GM12875 (cell line): Measurements from ENCODE around the gene ZIC2.
A peak's percentile ranks its signal among the peaks of the same experiment; 100 is the strongest.

Source experiments
- H3K4me3 ChIP-seq: one replicate; pipeline ENCODE4 v1.5.1; 2011; ENCODE audit warnings: low read depth, low read length, control low read depth
- TF ChIP-seq, protein P1 (sequence below): IDR thresholded peaks from 2 replicates; pipeline ENCODE4 v1.5.1; 2011; ENCODE audit warnings: low read depth, mild to moderate bottlenecking, control low read depth, inconsistent platforms, low read length, moderate library complexity, borderline replicate concordance; ENCODE audit not compliant: insufficient read depth

The ZIC2 gene

DNA sequence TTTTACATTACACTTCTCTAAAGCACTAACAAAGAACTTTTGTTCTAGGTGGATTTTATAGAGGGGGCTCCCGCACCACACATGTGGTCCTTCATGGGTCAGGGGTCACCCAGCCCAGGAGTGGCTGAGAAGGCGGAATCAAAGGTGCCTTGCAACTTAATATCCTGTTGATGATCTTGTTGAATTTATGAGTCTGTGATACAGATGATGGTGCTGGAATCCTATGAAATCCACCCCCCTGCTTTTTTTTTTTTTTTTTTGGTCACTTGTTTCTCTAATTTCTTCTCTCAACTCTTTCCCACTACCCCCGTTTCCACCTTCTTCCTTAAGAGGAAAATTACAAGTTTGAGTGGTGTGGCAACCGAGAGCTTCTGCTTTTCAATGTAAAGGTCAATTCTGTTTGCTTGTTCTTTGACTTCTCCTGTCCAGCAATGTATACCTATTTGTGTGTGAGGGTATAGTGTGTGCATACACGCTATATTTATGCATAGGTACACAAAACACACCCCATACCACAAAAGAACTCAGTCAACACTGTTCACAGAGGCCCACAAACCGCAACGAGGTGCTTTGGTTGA lies 4.2 kb upstream of the ZIC2 start:
- TF ChIP-seq, protein P1, sequence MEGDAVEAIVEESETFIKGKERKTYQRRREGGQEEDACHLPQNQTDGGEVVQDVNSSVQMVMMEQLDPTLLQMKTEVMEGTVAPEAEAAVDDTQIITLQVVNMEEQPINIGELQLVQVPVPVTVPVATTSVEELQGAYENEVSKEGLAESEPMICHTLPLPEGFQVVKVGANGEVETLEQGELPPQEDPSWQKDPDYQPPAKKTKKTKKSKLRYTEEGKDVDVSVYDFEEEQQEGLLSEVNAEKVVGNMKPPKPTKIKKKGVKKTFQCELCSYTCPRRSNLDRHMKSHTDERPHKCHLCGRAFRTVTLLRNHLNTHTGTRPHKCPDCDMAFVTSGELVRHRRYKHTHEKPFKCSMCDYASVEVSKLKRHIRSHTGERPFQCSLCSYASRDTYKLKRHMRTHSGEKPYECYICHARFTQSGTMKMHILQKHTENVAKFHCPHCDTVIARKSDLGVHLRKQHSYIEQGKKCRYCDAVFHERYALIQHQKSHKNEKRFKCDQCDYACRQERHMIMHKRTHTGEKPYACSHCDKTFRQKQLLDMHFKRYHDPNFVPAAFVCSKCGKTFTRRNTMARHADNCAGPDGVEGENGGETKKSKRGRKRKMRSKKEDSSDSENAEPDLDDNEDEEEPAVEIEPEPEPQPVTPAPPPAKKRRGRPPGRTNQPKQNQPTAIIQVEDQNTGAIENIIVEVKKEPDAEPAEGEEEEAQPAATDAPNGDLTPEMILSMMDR, result no peak
- H3K4me3 ChIP-seq, result no peak overlapping the region

DNA sequence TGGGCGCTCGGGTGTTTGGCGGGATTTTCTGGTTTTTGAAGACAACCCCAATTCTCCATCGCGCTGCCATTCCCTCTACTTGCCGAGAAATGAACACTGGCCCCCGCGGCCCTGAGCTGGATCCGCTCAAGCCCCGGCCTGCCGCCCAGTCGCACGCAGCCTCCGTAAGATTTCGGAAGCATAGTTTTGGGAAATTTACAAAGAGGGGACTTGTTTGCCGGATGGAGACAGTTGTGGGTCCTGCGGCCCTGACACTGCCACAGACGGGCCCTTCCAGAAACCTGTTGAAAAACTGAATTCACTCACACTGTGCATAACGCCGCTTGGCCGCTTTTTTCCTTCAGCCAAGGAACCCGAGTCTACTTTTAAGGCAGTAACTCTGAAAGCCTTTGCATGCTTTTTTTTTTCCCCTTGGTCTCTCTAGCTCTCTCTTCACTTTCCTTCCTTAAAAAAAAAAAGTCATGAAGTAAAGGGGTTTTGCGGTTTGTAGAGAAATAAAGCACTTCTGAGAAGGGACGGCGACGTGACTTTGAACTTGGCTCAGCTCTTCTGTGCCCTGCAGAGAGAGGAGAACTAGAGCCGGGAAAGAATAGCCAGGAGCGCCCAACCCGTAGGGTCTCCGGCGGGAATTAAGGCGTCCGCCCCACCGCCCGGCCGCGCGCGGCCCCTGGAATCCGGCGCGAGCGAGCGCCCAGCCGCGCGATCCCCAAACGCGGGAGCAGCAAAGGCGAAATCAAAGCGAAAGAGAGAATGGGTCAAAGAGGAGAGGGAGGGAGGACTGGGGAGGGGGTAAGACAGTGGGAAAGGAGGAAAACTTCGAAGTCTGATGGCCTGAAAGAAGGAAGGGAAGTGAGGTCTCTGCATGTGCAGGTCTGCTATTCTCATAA lies 3.4 kb upstream of the ZIC2 start:
- no peak overlapping the region for H3K4me3 ChIP-seq
- TF ChIP-seq, protein P1, result no peak

DNA sequence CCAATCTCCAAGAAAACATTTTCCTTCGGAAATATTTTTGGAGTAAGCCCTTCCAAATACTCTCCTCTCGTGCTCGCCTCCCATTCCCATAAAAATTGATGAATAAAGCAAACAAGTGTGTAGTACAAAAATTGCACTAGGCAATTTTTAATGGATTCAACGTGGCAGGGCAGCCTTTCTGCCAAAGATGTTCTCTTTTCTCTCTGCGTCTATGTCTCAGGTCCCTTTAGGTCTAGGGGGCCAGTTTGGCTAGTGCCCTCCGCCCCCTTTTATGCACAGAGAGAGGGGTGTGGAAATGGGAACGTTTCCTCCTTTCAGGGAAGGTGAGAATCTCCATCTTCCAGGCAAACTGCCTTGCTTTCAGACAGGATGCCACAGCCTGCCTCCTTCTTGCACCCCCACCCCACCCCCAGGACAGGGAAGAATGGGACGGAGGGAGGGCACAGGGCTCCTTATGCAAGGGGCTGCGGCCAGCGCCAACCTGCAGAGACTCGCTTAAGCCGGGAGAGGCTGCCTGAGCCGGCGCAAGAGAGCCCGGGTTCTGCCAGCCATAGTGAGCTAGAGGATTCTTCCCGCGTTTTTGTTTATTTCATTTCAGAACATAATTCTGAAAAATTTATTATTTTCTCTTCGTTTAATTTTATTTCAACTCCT lies 2.7 kb upstream of the ZIC2 start:
- TF ChIP-seq, protein P1, result no peak

DNA sequence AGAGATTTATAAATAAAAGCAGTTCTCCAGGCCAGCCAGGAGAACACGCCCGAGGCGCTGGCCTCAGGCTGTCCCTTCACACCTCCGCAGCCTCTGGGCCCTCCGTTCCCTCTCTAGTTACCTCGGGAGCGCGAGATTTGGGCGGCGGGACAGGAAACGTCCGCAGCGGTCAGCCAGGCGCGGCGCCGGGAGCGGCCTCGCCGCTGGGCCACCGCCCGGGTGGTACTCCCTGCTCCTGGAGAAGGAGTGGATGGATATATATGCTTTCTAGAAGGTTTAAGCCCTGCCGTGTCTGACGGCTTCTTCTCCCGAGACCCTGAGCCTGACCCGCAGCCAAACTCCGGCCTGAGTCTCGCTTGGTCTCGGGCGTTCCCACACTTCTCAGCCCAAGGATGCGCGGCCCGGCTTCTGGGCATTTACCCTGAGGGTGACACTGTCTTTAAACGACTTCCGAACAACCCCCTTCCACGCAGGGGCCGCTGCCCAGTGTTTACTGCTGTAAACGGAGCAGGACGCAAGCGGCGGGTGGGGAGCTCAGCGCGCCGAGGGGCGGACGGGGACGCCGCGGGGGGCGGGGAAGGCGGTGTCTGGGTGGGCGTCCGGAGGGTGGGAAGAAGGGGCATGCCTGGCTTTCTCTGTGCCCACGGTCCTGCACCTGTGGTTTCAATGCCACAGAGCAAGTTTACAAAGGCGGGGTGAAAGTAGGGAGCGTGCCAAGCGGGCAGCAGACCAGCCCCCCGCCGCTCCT lies 2.0 kb upstream of the ZIC2 start:
- H3K4me3 ChIP-seq, result peak overlapping the region; percentile 16
- TF ChIP-seq, protein P1, result no peak

More for the DNA sequence above, 2.7 kb upstream of the ZIC2 start:
- no peak overlapping the region for H3K4me3 ChIP-seq

DNA sequence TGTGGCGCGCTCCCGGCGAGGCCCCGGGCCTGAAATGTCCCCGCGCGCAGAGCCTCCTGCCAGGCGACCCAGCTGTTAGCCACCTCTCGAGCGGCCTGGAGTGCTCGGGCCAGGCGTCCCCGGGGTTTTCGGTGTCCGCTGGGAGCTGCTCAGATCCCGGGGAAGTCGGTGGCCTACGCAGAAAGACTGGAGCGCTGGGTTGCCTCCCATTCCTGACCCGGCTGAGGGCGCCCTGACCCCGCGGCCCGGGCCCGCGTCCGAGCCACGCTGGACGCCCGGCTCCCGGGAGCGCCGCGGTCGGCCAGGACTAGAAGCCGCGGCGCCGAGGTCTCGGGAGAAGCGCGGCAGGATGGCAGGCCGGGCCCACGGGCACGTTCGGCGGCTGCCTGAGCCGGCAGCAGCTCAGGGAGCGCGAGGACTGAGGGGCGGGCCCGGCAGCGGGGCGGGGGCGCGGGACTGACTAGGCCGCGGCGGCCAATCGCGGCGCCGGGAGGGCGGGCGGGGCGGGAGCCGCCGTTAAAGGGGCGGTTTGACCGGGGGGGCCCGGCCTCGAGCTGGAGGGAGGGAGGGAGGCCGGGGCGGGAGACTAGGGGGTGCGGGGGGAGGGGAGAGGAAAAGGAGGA lies 1.3 kb upstream of the ZIC2 start:
- TF ChIP-seq, protein P1, result no peak

More for the DNA sequence above, 1.3 kb upstream of the ZIC2 start:
- peak overlapping the region; percentile 16 for H3K4me3 ChIP-seq
